ENCODE results near the gene IRAG1. TPM values are rescaled to one million over a fixed set of nuclear protein-coding genes. Genes with fewer than 3 reads are reported as not detected.

The IRAG1 gene
- total RNA-seq, 2 donors from 2014 or later = 0.13 TPM; not detected in 1

- no peaks in the 10 kb centered on the region for H3K27me3 Mint-ChIP-seq
- H3K9me3 Mint-ChIP-seq = no peaks in the 10 kb centered on the region
- peaks cover 9% of the 10 kb centered on the region for H3K4me1 Mint-ChIP-seq
- no peak for ATAC-seq (replicated peaks)
- peak overlapping the region; percentile 12 for H3K27ac Mint-ChIP-seq
- H3K36me3 Mint-ChIP-seq (ENCODE audit: low read depth) = no peaks in the 10 kb centered on the region
- no peak overlapping the region for H3K4me3 Mint-ChIP-seq
Observed at GRCh38 chr11:10653261-10653660, 40.3 kb downstream of the IRAG1 start.

- Mint-ChIP-seq H3K4me1 (peaks cover 6% of the 10 kb centered on the region), H3K27ac (no peak overlapping the region), H3K9me3 (no peaks in the 10 kb centered on the region), H3K36me3 (ENCODE audit: low read depth) (no peaks in the 10 kb centered on the region), H3K4me3 (no peak overlapping the region), H3K27me3 (no peaks in the 10 kb centered on the region)
- no peak for ATAC-seq (replicated peaks)
Observed at GRCh38 chr11:10651656-10652361, 41.7 kb downstream of the IRAG1 start.

- Mint-ChIP-seq H3K9me3 (no peaks in the 10 kb centered on the region), H3K4me3 (no peak overlapping the region), H3K36me3 (ENCODE audit: low read depth) (no peaks in the 10 kb centered on the region), H3K27me3 (no peaks in the 10 kb centered on the region), H3K27ac (no peak overlapping the region), H3K4me1 (peaks cover 6% of the 10 kb centered on the region)
- ATAC-seq (replicated peaks) = no peak
Observed at GRCh38 chr11:10650630-10651029, 42.9 kb downstream of the IRAG1 start.

GRCh38 chr11:10650166-10650565 is 43.4 kb downstream of the IRAG1 start:
- H3K36me3 Mint-ChIP-seq (ENCODE audit: low read depth) = no peaks in the 10 kb centered on the region
- peaks cover 6% of the 10 kb centered on the region for H3K4me1 Mint-ChIP-seq
- no peak overlapping the region for H3K27ac Mint-ChIP-seq
- H3K9me3 Mint-ChIP-seq = no peaks in the 10 kb centered on the region
- no peaks in the 10 kb centered on the region for H3K27me3 Mint-ChIP-seq
- no peak overlapping the region for H3K4me3 Mint-ChIP-seq
- ATAC-seq (replicated peaks) = no peak

GRCh38 chr11:10648871-10649270 is 44.7 kb downstream of the IRAG1 start:
- Mint-ChIP-seq H3K4me3 (no peak overlapping the region), H3K27me3 (no peaks in the 10 kb centered on the region), H3K9me3 (no peaks in the 10 kb centered on the region), H3K27ac (no peak overlapping the region), H3K4me1 (peaks cover 6% of the 10 kb centered on the region), H3K36me3 (ENCODE audit: low read depth) (no peaks in the 10 kb centered on the region)
- no peak for ATAC-seq (replicated peaks)

- H3K9me3 Mint-ChIP-seq = no peaks in the 10 kb centered on the region
- ATAC-seq (replicated peaks) = no peak
- H3K36me3 Mint-ChIP-seq (ENCODE audit: low read depth) = no peaks in the 10 kb centered on the region
- H3K4me1 Mint-ChIP-seq = peaks cover 6% of the 10 kb centered on the region
- H3K4me3 Mint-ChIP-seq = no peak overlapping the region
- no peaks in the 10 kb centered on the region for H3K27me3 Mint-ChIP-seq
- H3K27ac Mint-ChIP-seq = no peak overlapping the region
Observed at GRCh38 chr11:10646681-10647355, 46.7 kb downstream of the IRAG1 start.

GRCh38 chr11:10646005-10646404 is 47.5 kb downstream of the IRAG1 start:
- Mint-ChIP-seq H3K27me3 (no peaks in the 10 kb centered on the region), H3K4me1 (peaks cover 6% of the 10 kb centered on the region), H3K4me3 (no peak overlapping the region), H3K36me3 (ENCODE audit: low read depth) (no peaks in the 10 kb centered on the region), H3K9me3 (no peaks in the 10 kb centered on the region), H3K27ac (no peak overlapping the region)
- ATAC-seq (replicated peaks) = no peak

GRCh38 chr11:10645212-10645795 is 48.3 kb downstream of the IRAG1 start:
- peak; percentile 16 for ATAC-seq (replicated peaks)
- Mint-ChIP-seq H3K27ac (no peak overlapping the region), H3K27me3 (no peaks in the 10 kb centered on the region), H3K36me3 (ENCODE audit: low read depth) (no peaks in the 10 kb centered on the region), H3K4me3 (no peak overlapping the region), H3K9me3 (no peaks in the 10 kb centered on the region), H3K4me1 (peaks cover 6% of the 10 kb centered on the region)

Other genes starting within 250 kb of the IRAG1 start
- gene AMPD3, start 238.5 kb downstream of the IRAG1 start, total RNA-seq = 100 to 1,000 TPM in 1 of 2 donors, 10 to 100 TPM in 1; 30.6 to 179 TPM
- 1 to 10 TPM; 7.8 to 8.5 TPM for gene RNF141, start 152.6 kb downstream of the IRAG1 start, total RNA-seq
- gene LYVE1, start 125.1 kb downstream of the IRAG1 start, total RNA-seq = not detected
- gene CTR9, start 57.5 kb upstream of the IRAG1 start, total RNA-seq = 10 to 100 TPM; 34.0 to 47.4 TPM
- 1,000 to 10,000 TPM in 1 of 2 donors, 100 to 1,000 TPM in 1; 622 to 1,188 TPM for gene EIF4G2, start 115.2 kb upstream of the IRAG1 start, total RNA-seq
- gene ZBED5, start 164.3 kb upstream of the IRAG1 start, total RNA-seq = 10 to 100 TPM; 28.8 to 33.0 TPM

Data from activated T-helper 17 cell treated with anti-CD3 and anti-CD28 coated beads, Interleukin-2, amount 50 U/mL, for 72 hours (primary cell).